Kidney tubule cell (primary cell): Measurements from ENCODE around the gene SSU72.
A peak's percentile ranks its signal among the peaks of the same experiment; 100 is the strongest.

Experiments used
- DNase-seq: peaks from one replicate; pipeline ENCODE4 v3.0.0-alpha.2; 2018; ENCODE audit warnings: low spot score

The SSU72 gene

GRCh38 chr1:1574721-1575537 is at the start of gene SSU72:
TSS of gene SSU72 (minus strand) at chr1:1574863. CDS start at chr1:1574557, 306 bp downstream.
- DNase-seq, result peak; percentile 93

- no peak for DNase-seq
Observed at GRCh38 chr1:1623631-1624442, 49.2 kb upstream of the SSU72 start.

GRCh38 chr1:1623181-1623630 is 48.5 kb upstream of the SSU72 start:
- no peak for DNase-seq

- DNase-seq, result no peak
Observed at GRCh38 chr1:1622788-1623094, 48.1 kb upstream of the SSU72 start.

- no peak for DNase-seq
Observed at GRCh38 chr1:1622010-1622787, 47.5 kb upstream of the SSU72 start.

GRCh38 chr1:1621173-1622009 is 46.7 kb upstream of the SSU72 start:
- no peak for DNase-seq

- no peak for DNase-seq
Observed at GRCh38 chr1:1620433-1621139, 45.9 kb upstream of the SSU72 start.

- no peak for DNase-seq
Observed at GRCh38 chr1:1619917-1620361, 45.3 kb upstream of the SSU72 start.

GRCh38 chr1:1618396-1619068 is 43.9 kb upstream of the SSU72 start:
- DNase-seq, result no peak

GRCh38 chr1:1617925-1618324 is 43.3 kb upstream of the SSU72 start:
- DNase-seq, result no peak

- no peak for DNase-seq
Observed at GRCh38 chr1:1617516-1617915, 42.9 kb upstream of the SSU72 start.

- no peak for DNase-seq
Observed at GRCh38 chr1:1616838-1617237, 42.2 kb upstream of the SSU72 start.

- peak; percentile 34 for DNase-seq
Observed at GRCh38 chr1:1616045-1616790, 41.6 kb upstream of the SSU72 start.

- peak; percentile 96 for DNase-seq
Observed at GRCh38 chr1:1615256-1616044, 40.8 kb upstream of the SSU72 start, which contains the start of gene MIB2. TSS of gene MIB2 (plus strand) at chr1:1615500. CDS start at chr1:1623453, 7,953 bp downstream.

GRCh38 chr1:1614954-1615255 is 40.2 kb upstream of the SSU72 start:
- no peak for DNase-seq

- DNase-seq, result peak; percentile 84
Observed at GRCh38 chr1:1614204-1614953, 39.7 kb upstream of the SSU72 start.

GRCh38 chr1:1613509-1614082 is 38.9 kb upstream of the SSU72 start:
- no peak for DNase-seq

GRCh38 chr1:1612104-1612400 is 37.4 kb upstream of the SSU72 start:
- DNase-seq, result no peak
